CD14-positive monocyte (primary cell): ENCODE results near the gene CD44. TPM values are rescaled to one million over a fixed set of nuclear protein-coding genes. Genes with fewer than 3 reads are reported as not detected.

Source experiments
- DNase-seq, 3 donors: peaks; one replicate each; pipeline ENCODE4 v3.0.0-alpha.2; 2011 to 2022
- H2AFZ ChIP-seq: 2 replicates; pipeline ENCODE4 v1.6.0; 2012; ENCODE audit warnings: mild to moderate bottlenecking, low read depth, low read length, inconsistent platforms; ENCODE audit not compliant: insufficient read depth, poor library complexity, severe bottlenecking
- H3K27ac ChIP-seq, 2 donors: 1 replicate in 1 of 2; 2 replicates in 1 of 2; pipeline ENCODE4 v1.5.1; 2012 to 2013; ENCODE audit warnings: low read length in 2 of 2, control low read depth in 1 of 2, inconsistent platforms in 1 of 2, low read depth in 1 of 2, mild to moderate bottlenecking in 1 of 2
- H3K27me3 ChIP-seq, 2 donors: one replicate each; pipeline versions ENCODE4 v1.6.0 to v1.6.1; 2011 to 2013; ENCODE audit warnings: low read length in 2 of 2; ENCODE audit not compliant: control insufficient read depth in 2 of 2, insufficient read depth in 2 of 2
- H3K36me3 ChIP-seq, 2 donors: replicated peaks in 1 of 2; 1 replicate in 1 of 2; 2 replicates in 1 of 2; pipeline versions ENCODE4 v1.5.1 to v1.6.1; 2012 to 2013; ENCODE audit warnings: low read length in 2 of 2, control low read depth in 1 of 2, inconsistent platforms in 1 of 2, mild to moderate bottlenecking in 1 of 2; ENCODE audit not compliant: insufficient read depth in 2 of 2, control insufficient read depth in 1 of 2
- H3K4me1 ChIP-seq, 2 donors: 1 replicate in 1 of 2; 2 replicates in 1 of 2; pipeline versions ENCODE4 v1.5.1 to v1.6.1; 2012 to 2013; ENCODE audit warnings: low read length in 2 of 2, control low read depth in 1 of 2, inconsistent platforms in 1 of 2, mild to moderate bottlenecking in 1 of 2, moderate library complexity in 1 of 2; ENCODE audit not compliant: insufficient read depth in 2 of 2, control insufficient read depth in 1 of 2
- H3K4me2 ChIP-seq: replicated peaks from 2 replicates; pipeline ENCODE3; 2012; ENCODE audit warnings: low read length, moderate library complexity, mild to moderate bottlenecking; ENCODE audit not compliant: poor library complexity, severe bottlenecking; ENCODE audit errors: extremely low read depth
- H3K4me3 ChIP-seq, 3 experiments: fragments of 200-600 bp in 1 of 3; sonication (generic) in 1 of 3; replicated peaks in 1 of 3; 1 replicate in 2 of 3; 2 replicates in 1 of 3; pipeline ENCODE4 v1.5.1; 2011 to 2013; ENCODE audit warnings: low read length in 3 of 3, mild to moderate bottlenecking in 3 of 3, control low read depth in 2 of 3, low read depth in 2 of 3, inconsistent platforms in 1 of 3, moderate library complexity in 1 of 3
- H3K79me2 ChIP-seq: 2 replicates; pipeline ENCODE4 v1.6.0; 2012; ENCODE audit warnings: mild to moderate bottlenecking, control low read depth, inconsistent platforms, low read length, moderate library complexity; ENCODE audit not compliant: insufficient read depth
- H3K9ac ChIP-seq: 2 replicates; pipeline ENCODE4 v1.6.0; 2017; ENCODE audit warnings: low read length, mild to moderate bottlenecking; ENCODE audit not compliant: insufficient read depth, poor library complexity, severe bottlenecking
- H3K9me3 ChIP-seq, 2 donors: replicated peaks in 1 of 2; 1 replicate in 1 of 2; 2 replicates in 1 of 2; pipeline versions ENCODE4 v1.5.1 to v1.6.1; 2012 to 2013; ENCODE audit warnings: low read length in 2 of 2, control low read depth in 1 of 2; ENCODE audit not compliant: control insufficient read depth in 1 of 2, insufficient read depth in 1 of 2
- H4K20me1 ChIP-seq: 2 replicates; pipeline ENCODE4 v1.6.0; 2012; ENCODE audit warnings: mild to moderate bottlenecking, low read length, control low read depth, moderate library complexity; ENCODE audit not compliant: insufficient read depth
- H3K27ac Mint-ChIP-seq, 7 donors: one replicate each; pipeline ENCODE4 v1.8.0; 2020; ENCODE audit warnings: mild to moderate bottlenecking in 7 of 7, mixed read lengths in 7 of 7, moderate library complexity in 6 of 7, inconsistent platforms in 2 of 7
- H3K27me3 Mint-ChIP-seq, 3 donors: one replicate each; pipeline ENCODE4 v1.8.0; 2021 to 2022; ENCODE audit warnings: low read depth in 3 of 3, mild to moderate bottlenecking in 3 of 3, mixed read lengths in 3 of 3, moderate library complexity in 3 of 3, inconsistent platforms in 1 of 3
- H3K36me3 Mint-ChIP-seq, 2 donors: one replicate each; pipeline ENCODE4 v1.8.0; 2020; ENCODE audit warnings: mixed read lengths in 2 of 2, inconsistent platforms in 1 of 2, mild to moderate bottlenecking in 1 of 2
- H3K4me1 Mint-ChIP-seq: one replicate; pipeline ENCODE4 v1.8.0; 2020; ENCODE audit warnings: mild to moderate bottlenecking, mixed read lengths
- H3K4me3 Mint-ChIP-seq, 2 donors: one replicate each; pipeline ENCODE4 v1.8.0; 2020; ENCODE audit warnings: mild to moderate bottlenecking in 2 of 2, mixed read lengths in 2 of 2, moderate library complexity in 1 of 2
- H3K9me3 Mint-ChIP-seq, 7 donors: one replicate each; pipeline ENCODE4 v1.8.0; 2020 to 2022; ENCODE audit warnings: mixed read lengths in 7 of 7, mild to moderate bottlenecking in 6 of 7, moderate library complexity in 6 of 7, inconsistent platforms in 2 of 7
- WGBS: methylation state at CpG from one replicate; pipeline ENCODE4 v1.1.5; 2013; ENCODE audit warnings: missing lambda C conversion rate; ENCODE audit not compliant: insufficient coverage; 5-methylcytosine and 5-hydroxymethylcytosine counted together
- intact Hi-C, 2 donors: fragments of 100-400 bp; cut with micrococcal nuclease; formaldehyde crosslinking; loops; one replicate each; pipeline versions ENCODE4 v1.15.0 to v1.15.1; 2023
- polyA plus RNA-seq, 3 donors: library from polyadenylated mRNA; depleted of rRNA in 1 of 3; unstranded in 2 of 3; stranded (reverse) in 1 of 3; fragments of 300-500 nt in 2 of 3; fragments of >200 nt in 1 of 3; fragmentation: Illumina TruSeq in 2 of 3; gene quantifications; 1 replicate in 2 of 3; 2 replicates in 1 of 3; pipeline ENCODE4 v1.2.3, GENCODE V29; 2012 to 2021
- TF ChIP-seq, protein P1 (sequence below): fragments of 200-600 bp; IDR thresholded peaks from one replicate; pipeline ENCODE4 v1.8.0; 2022; ENCODE audit warnings: antibody characterized with exemption, mild to moderate bottlenecking

CD44 gene
- polyA plus RNA-seq, 3 donors, result 415 to 866 (median 531) TPM

DNA sequence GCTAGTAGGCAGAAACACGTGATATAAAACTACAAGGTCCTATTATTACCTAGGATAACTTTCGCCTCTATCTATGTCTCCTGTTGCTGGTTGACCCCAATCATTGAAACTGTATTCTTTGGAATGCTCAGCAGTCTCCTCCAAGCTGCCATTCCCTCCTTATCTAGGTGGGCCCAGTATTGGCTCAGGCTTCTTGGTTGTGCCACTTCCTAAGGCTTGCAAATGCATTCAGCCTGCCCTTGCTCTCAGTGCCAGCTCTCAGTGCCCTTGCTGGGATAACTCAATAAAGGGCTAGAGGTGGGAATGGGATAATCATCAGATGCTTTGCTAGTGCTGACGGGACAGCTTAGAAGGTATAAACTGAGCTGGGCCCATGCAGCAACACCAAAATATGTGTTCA lies 13.6 kb downstream of the CD44 start:
- peaks cover 0 to 1% (median 1%) of the 10 kb centered on the region in 3 donors for H3K27me3 Mint-ChIP-seq
- Histone ChIP-seq H3K9me3 (no peaks in the 10 kb centered on the region), H4K20me1 (peaks cover 100% of the 10 kb centered on the region), H3K36me3 (peaks cover 42 to 93% of the 10 kb centered on the region in 2 donors), H3K4me2 (no peak overlapping the region), H3K9ac (no peak overlapping the region), H3K4me3 (no peak overlapping the region), H3K79me2 (peaks cover 100% of the 10 kb centered on the region), H3K27ac (peak overlapping the region in 1 of 2 donors; percentile 50), H3K4me1 (peaks cover 5 to 9% of the 10 kb centered on the region in 2 donors), H2AFZ (no peak overlapping the region), H3K27me3 (no peaks in the 10 kb centered on the region)
- TF ChIP-seq, protein P1, sequence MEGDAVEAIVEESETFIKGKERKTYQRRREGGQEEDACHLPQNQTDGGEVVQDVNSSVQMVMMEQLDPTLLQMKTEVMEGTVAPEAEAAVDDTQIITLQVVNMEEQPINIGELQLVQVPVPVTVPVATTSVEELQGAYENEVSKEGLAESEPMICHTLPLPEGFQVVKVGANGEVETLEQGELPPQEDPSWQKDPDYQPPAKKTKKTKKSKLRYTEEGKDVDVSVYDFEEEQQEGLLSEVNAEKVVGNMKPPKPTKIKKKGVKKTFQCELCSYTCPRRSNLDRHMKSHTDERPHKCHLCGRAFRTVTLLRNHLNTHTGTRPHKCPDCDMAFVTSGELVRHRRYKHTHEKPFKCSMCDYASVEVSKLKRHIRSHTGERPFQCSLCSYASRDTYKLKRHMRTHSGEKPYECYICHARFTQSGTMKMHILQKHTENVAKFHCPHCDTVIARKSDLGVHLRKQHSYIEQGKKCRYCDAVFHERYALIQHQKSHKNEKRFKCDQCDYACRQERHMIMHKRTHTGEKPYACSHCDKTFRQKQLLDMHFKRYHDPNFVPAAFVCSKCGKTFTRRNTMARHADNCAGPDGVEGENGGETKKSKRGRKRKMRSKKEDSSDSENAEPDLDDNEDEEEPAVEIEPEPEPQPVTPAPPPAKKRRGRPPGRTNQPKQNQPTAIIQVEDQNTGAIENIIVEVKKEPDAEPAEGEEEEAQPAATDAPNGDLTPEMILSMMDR, result no peak
- intact Hi-C loops, result no loop called here
- no peak overlapping the region for H3K4me3 Mint-ChIP-seq
- WGBS, result 96% methylated on average over 2 of the region's 3 CpGs
- H3K27ac Mint-ChIP-seq, result peak overlapping the region in 5 of 7 donors; percentile 17 to 84 (median 68)
- peaks cover 77% of the 10 kb centered on the region for H3K4me1 Mint-ChIP-seq
- DNase-seq, result no peak
- H3K36me3 Mint-ChIP-seq, result peaks cover 71 to 93% of the 10 kb centered on the region in 2 donors
- H3K9me3 Mint-ChIP-seq, result peaks cover 0 to 4% (median 0%) of the 10 kb centered on the region in 7 donors

GRCh38 chr11:35153280-35153679 lies 14.3 kb downstream of the CD44 start:
- intact Hi-C loops, result no loop called here
- Mint-ChIP-seq H3K4me3 (no peak overlapping the region), H3K27me3 (peaks cover 0 to 2% (median 1%) of the 10 kb centered on the region in 3 donors), H3K27ac (peak overlapping the region in 3 of 7 donors; percentile 21 to 61 (median 31)), H3K9me3 (peaks cover 0 to 4% (median 0%) of the 10 kb centered on the region in 7 donors), H3K4me1 (peaks cover 78% of the 10 kb centered on the region), H3K36me3 (peaks cover 72 to 93% of the 10 kb centered on the region in 2 donors)
- peaks cover 100% of the 10 kb centered on the region for H3K79me2 ChIP-seq
- no peak overlapping the region for H3K9ac ChIP-seq
- TF ChIP-seq, protein P1, result no peak
- WGBS, result 100% methylated on average over 1 of the region's 2 CpGs
- no peaks in the 10 kb centered on the region for H3K27me3 ChIP-seq
- H2AFZ ChIP-seq, result no peak overlapping the region
- no peak for DNase-seq
- no peaks in the 10 kb centered on the region for H3K9me3 ChIP-seq
- H3K4me1 ChIP-seq, result peaks cover 8 to 11% of the 10 kb centered on the region in 2 donors
- H3K4me2 ChIP-seq, result no peak overlapping the region
- H3K27ac ChIP-seq, result peak overlapping the region in 1 of 2 donors; percentile 50
- peaks cover 41 to 93% of the 10 kb centered on the region in 2 donors for H3K36me3 ChIP-seq
- H4K20me1 ChIP-seq, result peaks cover 100% of the 10 kb centered on the region
- H3K4me3 ChIP-seq, result no peak overlapping the region
